Fibroblast of lung (primary cell): ENCODE measurements around the gene NYNRIN. TPM values are rescaled to one million over a fixed set of nuclear protein-coding genes. Genes with fewer than 3 reads are reported as not detected.

Experiments used
- DNase-seq, 2 donors: peaks; one replicate each; pipeline versions ENCODE4 v3.0.0 to v3.0.0-alpha.2; 2010; ENCODE audit warnings: low read depth in 2 of 2
- H2AFZ ChIP-seq: 2 replicates; pipeline ENCODE4 v1.5.1; 2012; ENCODE audit warnings: low read length, control low read depth, inconsistent platforms
- H3K27ac ChIP-seq: 2 replicates; pipeline ENCODE4 v1.5.1; 2011; ENCODE audit warnings: low read length, control low read depth; ENCODE audit not compliant: insufficient read depth
- H3K27me3 ChIP-seq: 2 replicates; pipeline ENCODE4 v1.5.1; 2011; ENCODE audit warnings: mild to moderate bottlenecking, low read length; ENCODE audit not compliant: control insufficient read depth, insufficient read depth
- H3K36me3 ChIP-seq: 2 replicates; pipeline ENCODE4 v1.5.1; 2011; ENCODE audit warnings: low read length; ENCODE audit not compliant: control insufficient read depth, insufficient read depth
- H3K4me1 ChIP-seq: 2 replicates; pipeline ENCODE4 v1.5.1; 2011; ENCODE audit warnings: low read length; ENCODE audit not compliant: control insufficient read depth, insufficient read depth; ENCODE audit errors: extremely low read depth
- H3K4me2 ChIP-seq: 2 replicates; pipeline ENCODE4 v1.5.1; 2011; ENCODE audit warnings: low read length, control low read depth; ENCODE audit not compliant: insufficient read depth; ENCODE audit errors: extremely low read depth
- H3K4me3 ChIP-seq, 4 experiments: fragments of 200-600 bp in 1 of 4; sonication (generic) in 1 of 4; replicated peaks in 1 of 4; 2 replicates each; pipeline ENCODE4 v1.5.1; 2011 to 2016; ENCODE audit warnings: low read length in 4 of 4, low read depth in 3 of 4, mild to moderate bottlenecking in 3 of 4, control low read depth in 2 of 4, inconsistent platforms in 1 of 4, mixed read lengths in 1 of 4; ENCODE audit not compliant: insufficient read depth in 1 of 4; ENCODE audit errors: control extremely low read depth in 1 of 4
- H3K79me2 ChIP-seq: 2 replicates; pipeline ENCODE4 v1.5.1; 2012; ENCODE audit warnings: mild to moderate bottlenecking, low read length, inconsistent platforms; ENCODE audit not compliant: control insufficient read depth, insufficient read depth
- H3K9ac ChIP-seq: 2 replicates; pipeline ENCODE4 v1.5.1; 2011; ENCODE audit warnings: mild to moderate bottlenecking, low read length, control low read depth; ENCODE audit not compliant: insufficient read depth
- H3K9me3 ChIP-seq: 2 replicates; pipeline ENCODE4 v1.5.1; 2012; ENCODE audit warnings: low read depth, low read length; ENCODE audit not compliant: control insufficient read depth, insufficient read depth
- H4K20me1 ChIP-seq: 2 replicates; pipeline ENCODE4 v1.5.1; 2011; ENCODE audit warnings: low read length; ENCODE audit not compliant: control insufficient read depth, insufficient read depth; ENCODE audit errors: extremely low read depth
- CTCF ChIP-seq, 2 donors: IDR thresholded peaks in 1 of 2; conservative IDR thresholded peaks in 1 of 2; 1 replicate in 1 of 2; 2 replicates in 1 of 2; pipeline ENCODE4 v1.5.1; 2011 to 2012; ENCODE audit warnings: low read length in 2 of 2, control low read depth in 1 of 2, inconsistent platforms in 1 of 2, low read depth in 1 of 2, mild to moderate bottlenecking in 1 of 2
- EZH2 ChIP-seq: IDR thresholded peaks from 2 replicates; pipeline ENCODE4 v1.5.1; 2012; ENCODE audit warnings: low read length, control low read depth, mild to moderate bottlenecking; ENCODE audit errors: missing control alignments
- polyA minus RNA-seq: library from RNA; depleted of rRNA, polyadenylated mRNA; stranded (reverse); fragments of >200 nt; gene quantifications from 2 replicates; pipeline ENCODE4 v1.2.3, GENCODE V29; 2011; ENCODE audit warnings: low replicate concordance
- polyA plus RNA-seq, 2 donors: library from polyadenylated mRNA; depleted of rRNA in 1 of 2; stranded (reverse) in 1 of 2; unstranded in 1 of 2; fragments of >200 nt; gene quantifications; 2 replicates each; pipeline ENCODE4 v1.2.1, GENCODE V29; 2011 to 2012; ENCODE audit warnings: missing spikeins in 1 of 2
- total RNA-seq: library from RNA; depleted of rRNA; stranded (reverse); fragments of >200 nt; gene quantifications from 2 replicates; pipeline ENCODE4 v1.2.1, GENCODE V29; 2014

Gene NYNRIN
- total RNA-seq (8.2 and 16.2 TPM in 2 replicates), polyA plus RNA-seq (7.2 and 7.7 TPM in 2 replicates), polyA minus RNA-seq (33.7 and 51.2 TPM in 2 replicates)
- 7.5 and 10.6 TPM in 2 replicates for polyA plus RNA-seq (2012)

- TF ChIP-seq CTCF (conservative IDR thresholded peaks at IDR 0.05 in 1 of 2, IDR thresholded peaks at IDR 0.05 in 1 of 2; ENCODE audit: low read depth in 1 of 2, low read length in 2 of 2): no peak
- no peak for TF ChIP-seq EZH2
- H3K9ac ChIP-seq: peak within 1 kb of the TSS; percentile 27
These were observed at the start of gene NYNRIN for GRCh38 chr14:24398653-24399446. Gene NYNRIN, plus strand, starts transcription at chr14:24399003. Its CDS starts 244 bp downstream, at chr14:24399247.

GRCh38 chr14:24349742-24350141 is 49.1 kb upstream of the NYNRIN start:
- Histone ChIP-seq H3K9me3 (no peaks in the 10 kb centered on the region), H3K79me2 (no peaks in the 10 kb centered on the region), H3K4me1 (peaks cover 8% of the 10 kb centered on the region), H3K4me3 (no peak overlapping the region), H3K4me2 (no peak overlapping the region), H3K27me3 (peaks cover 4% of the 10 kb centered on the region), H3K27ac (no peak overlapping the region), H4K20me1 (no peaks in the 10 kb centered on the region), H2AFZ (no peak overlapping the region), H3K9ac (no peak overlapping the region), H3K36me3 (no peaks in the 10 kb centered on the region)
- no peak for DNase-seq
- TF ChIP-seq EZH2 (no peak), CTCF (conservative IDR thresholded peaks at IDR 0.05 in 1 of 2, IDR thresholded peaks at IDR 0.05 in 1 of 2; ENCODE audit: low read depth in 1 of 2, low read length in 2 of 2) (no peak)

More at GRCh38 chr14:24398653-24399446, at the start of gene NYNRIN:
- Histone ChIP-seq H3K27ac (no peak within 1 kb of the TSS), H3K4me2 (peak within 1 kb of the TSS; percentile 77), H3K27me3 (no peaks in the 10 kb centered on the region), H3K9me3 (no peaks in the 10 kb centered on the region), H4K20me1 (no peaks in the 10 kb centered on the region), H3K36me3 (no peaks in the 10 kb centered on the region), H3K4me1 (peaks cover 11% of the 10 kb centered on the region), H3K79me2 (no peaks in the 10 kb centered on the region), H3K4me3 (peak within 1 kb of the TSS; percentile 51 to 71 (median 58)), H2AFZ (peak within 1 kb of the TSS; percentile 38)
- peak; percentile 37 to 49 for DNase-seq

- peak in 1 of 2 donors; percentile 54 for DNase-seq
- peak overlapping the region; percentile 11 for H3K4me2 ChIP-seq
- no peaks in the 10 kb centered on the region for H3K9me3 ChIP-seq
- peaks cover 4% of the 10 kb centered on the region for H3K27me3 ChIP-seq
- no peak overlapping the region for H2AFZ ChIP-seq
- H3K36me3 ChIP-seq: no peaks in the 10 kb centered on the region
- H3K4me3 ChIP-seq: no peak overlapping the region
- peaks cover 8% of the 10 kb centered on the region for H3K4me1 ChIP-seq
- H3K79me2 ChIP-seq: no peaks in the 10 kb centered on the region
- H4K20me1 ChIP-seq: no peaks in the 10 kb centered on the region
- H3K27ac ChIP-seq: no peak overlapping the region
- TF ChIP-seq EZH2 (no peak), CTCF (conservative IDR thresholded peaks at IDR 0.05 in 1 of 2, IDR thresholded peaks at IDR 0.05 in 1 of 2; ENCODE audit: low read depth in 1 of 2, low read length in 2 of 2) (peak in 1 of 2 donors; percentile 21)
- no peak overlapping the region for H3K9ac ChIP-seq
These were observed 47.3 kb upstream of the NYNRIN start for GRCh38 chr14:24351517-24351916.
